Transverse colon (tissue), 4 donors: ENCODE results near the gene APBB1IP. TPM values are rescaled to one million over a fixed set of nuclear protein-coding genes. Genes with fewer than 3 reads are reported as not detected.
"Not testable (repeated sequence)": the region's sequence is repeated elsewhere in the genome, so short reads cannot be mapped to it uniquely, and the experiment has no call there.

Source experiments
- DNase-seq: peaks from one replicate; pipeline ENCODE4 v3.0.0-alpha.2; 2019
- H3K27ac ChIP-seq, 4 donors: fragments of 200-600 bp; sonication (generic); 2 replicates each; pipeline ENCODE4 v1.5.1; 2016 to 2018; ENCODE audit warnings: inconsistent platforms in 4 of 4
- H3K27me3 ChIP-seq: fragments of 200-600 bp; sonication (generic); 2 replicates; pipeline ENCODE4 v1.5.1; 2017; ENCODE audit warnings: inconsistent platforms
- H3K36me3 ChIP-seq, 4 donors: fragments of 200-600 bp; sonication (generic); 2 replicates each; pipeline ENCODE4 v1.5.1; 2017 to 2019; ENCODE audit warnings: inconsistent platforms in 4 of 4
- H3K4me1 ChIP-seq, 4 donors: fragments of 200-600 bp; sonication (generic); 2 replicates each; pipeline ENCODE4 v1.5.1; 2017 to 2020; ENCODE audit warnings: inconsistent platforms in 4 of 4
- H3K4me3 ChIP-seq, 4 donors: fragments of 200-600 bp; sonication (generic); 1 replicate in 1 of 4; 2 replicates in 3 of 4; pipeline versions ENCODE4 v1.5.1 to v1.6.1; 2017 to 2019; ENCODE audit warnings: inconsistent platforms in 4 of 4
- H3K9me3 ChIP-seq, 2 donors: fragments of 200-600 bp; sonication (generic); 2 replicates each; pipeline ENCODE4 v1.5.1; 2017 to 2019; ENCODE audit warnings: inconsistent platforms in 2 of 2
- CTCF ChIP-seq, 5 experiments: fragments of 200-600 bp in 3 of 5; fragments of 450-650 bp in 2 of 5; sonication (generic) in 3 of 5; IDR thresholded peaks; 1 replicate in 2 of 5; 2 replicates in 3 of 5; pipeline ENCODE4 v1.5.1; 2016 to 2017; ENCODE audit warnings: antibody characterized with exemption in 5 of 5, inconsistent platforms in 3 of 5, mild to moderate bottlenecking in 2 of 5, moderate library complexity in 1 of 5
- EP300 ChIP-seq: sonication (generic); formaldehyde crosslinking; IDR thresholded peaks from one replicate; pipeline ENCODE4 v1.6.1; 2017; ENCODE audit warnings: antibody characterized with exemption, low read depth
- POLR2A ChIP-seq: fragments of 450-650 bp; IDR thresholded peaks from one replicate; pipeline ENCODE4 v1.6.1; 2016; ENCODE audit warnings: antibody characterized with exemption, mild to moderate bottlenecking, moderate library complexity
- POLR2AphosphoS5 ChIP-seq, 3 donors: sonication (generic); formaldehyde crosslinking; IDR thresholded peaks; one replicate each; pipeline ENCODE4 v1.6.1; 2016; ENCODE audit warnings: antibody characterized with exemption in 3 of 3
- WGBS, 2 donors: methylation state at CpG; one replicate each; pipeline ENCODE4 v1.1.5; 2018; ENCODE audit warnings: low coverage in 1 of 2; 5-methylcytosine and 5-hydroxymethylcytosine counted together
- in situ Hi-C, 4 donors: fragments of 200-750 bp; cut with MboI; loops; one replicate each; pipeline versions ENCODE4 v1.15.0 to v1.15.1; 2017; ENCODE audit warnings: low sequenced_read_pairs in 3 of 4, low pct_ligation_motif_present in 1 of 4, low pct_unique_long_range_greater_than_20kb in 1 of 4
- intact Hi-C: fragments of 100-400 bp; cut with DNase I; formaldehyde crosslinking; loops from one replicate; pipeline ENCODE4 v1.15.1; 2023; ENCODE audit warnings: low total_unique reads
- total RNA-seq, 4 donors: library from RNA; depleted of rRNA; stranded (reverse); fragments of >200 nt; gene quantifications; one replicate each; pipeline ENCODE4 v1.1.0, GENCODE V29; 2016

APBB1IP gene
- total RNA-seq, 4 donors from 2014 or later: 2.5 to 7.6 (median 6.4) TPM; not detected in 1

GRCh38 chr10:26579256-26580063, 141.3 kb downstream of the APBB1IP start:
- in situ Hi-C loops: no loop called here
- TF ChIP-seq POLR2A: no peak
- TF ChIP-seq POLR2AphosphoS5 (IDR thresholded peaks at IDR 0.05): no peak
- no peak for TF ChIP-seq EP300
- no peak for TF ChIP-seq CTCF (IDR thresholded peaks at IDR 0.05)
- no peak for DNase-seq
- no peaks in the 10 kb centered on the region for H3K9me3 ChIP-seq
- intact Hi-C loops: no loop called here
- H3K27me3 ChIP-seq: no peaks in the 10 kb centered on the region
- no peak overlapping the region for H3K4me3 ChIP-seq
- no peak overlapping the region for H3K27ac ChIP-seq
- 89 to 90% methylated on average over 10 to 26 of the region's 26 CpGs for WGBS, 2 donors
- no peaks in the 10 kb centered on the region for H3K36me3 ChIP-seq
- H3K4me1 ChIP-seq: no peaks in the 10 kb centered on the region

GRCh38 chr10:26586211-26586610, 148.1 kb downstream of the APBB1IP start:
- in situ Hi-C loops (no loop called here), intact Hi-C loops (no loop called here)
- H3K27me3 ChIP-seq: no peaks in the 10 kb centered on the region
- no peak overlapping the region for H3K4me3 ChIP-seq
- H3K9me3 ChIP-seq: no peaks in the 10 kb centered on the region
- H3K36me3 ChIP-seq: no peaks in the 10 kb centered on the region
- TF ChIP-seq CTCF (IDR thresholded peaks at IDR 0.05) (no peak), EP300 (no peak), POLR2AphosphoS5 (IDR thresholded peaks at IDR 0.05) (no peak), POLR2A (no peak)
- no peaks in the 10 kb centered on the region for H3K4me1 ChIP-seq
- WGBS, 2 donors: 88 to 95% methylated on average over 3 to 8 of the region's 11 CpGs
- no peak for DNase-seq
- H3K27ac ChIP-seq: no peak overlapping the region

- 91% methylated on average over 12 of the region's 12 CpGs; no CpG with 5 or more reads in 1 of the 2 donors for WGBS, 2 donors
These were observed 150.5 kb downstream of the APBB1IP start for GRCh38 chr10:26588611-26589010.

DNA sequence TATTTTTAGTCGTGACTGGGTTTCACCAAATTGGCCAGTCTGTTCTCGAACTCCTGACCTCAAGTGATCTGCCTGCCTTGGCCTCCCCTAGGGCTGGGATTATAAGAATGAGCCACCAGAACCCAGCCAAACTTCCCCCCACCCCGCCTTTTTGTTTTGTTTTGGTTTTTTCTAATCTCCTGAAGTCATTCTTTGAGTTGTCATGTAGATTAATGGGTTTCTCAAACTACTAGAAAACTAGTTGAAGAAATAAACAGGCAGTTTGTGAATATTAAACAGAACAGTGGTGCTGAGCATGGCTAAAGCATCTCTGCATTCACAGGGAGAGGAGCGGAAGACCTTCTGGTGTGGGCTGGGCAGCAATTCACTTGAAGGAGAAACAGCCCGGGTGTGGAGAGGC, 151.7 kb downstream of the APBB1IP start:
- in situ Hi-C loops, DNase-seq, intact Hi-C loops, H3K27ac ChIP-seq, H3K36me3 ChIP-seq, H3K9me3 ChIP-seq, H3K4me1 ChIP-seq, H3K4me3 ChIP-seq: not testable (repeated sequence)
- peaks cover 14% of the 10 kb centered on the region for H3K27me3 ChIP-seq
- WGBS, 2 donors: 75 to 77% methylated on average over 3 to 5 of the region's 5 CpGs

More at GRCh38 chr10:26588611-26589010, 150.5 kb downstream of the APBB1IP start:
- Histone ChIP-seq H3K4me1 (no peaks in the 10 kb centered on the region), H3K9me3 (no peaks in the 10 kb centered on the region), H3K27ac (no peak overlapping the region), H3K4me3 (no peak overlapping the region), H3K27me3 (peaks cover 8% of the 10 kb centered on the region), H3K36me3 (no peaks in the 10 kb centered on the region)
- in situ Hi-C loops: no loop called here
- DNase-seq: no peak
- intact Hi-C loops: no loop called here
- TF ChIP-seq CTCF (IDR thresholded peaks at IDR 0.05) (no peak), EP300 (no peak), POLR2A (no peak), POLR2AphosphoS5 (IDR thresholded peaks at IDR 0.05) (no peak)

DNA sequence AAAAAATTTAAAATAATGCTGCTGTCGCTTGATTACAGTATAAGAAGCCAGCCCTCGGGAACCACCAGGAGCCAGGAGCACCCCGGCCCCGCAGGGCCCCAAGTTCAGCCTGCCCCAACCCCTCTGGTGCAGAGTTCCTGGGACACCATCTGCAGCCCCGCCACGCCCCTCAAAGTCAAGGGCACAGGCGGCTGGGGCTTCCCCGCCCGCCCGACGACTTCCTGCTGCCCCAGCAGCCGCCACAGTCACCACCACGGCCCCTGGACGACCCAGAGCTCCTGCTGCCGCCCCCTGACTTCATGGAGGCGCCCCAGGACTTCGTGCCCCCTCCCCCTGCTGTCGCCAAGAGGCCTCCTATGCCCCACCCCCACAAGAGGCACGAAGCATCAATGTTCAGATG, 155.8 kb downstream of the APBB1IP start:
- Histone ChIP-seq H3K27me3 (peaks cover 17% of the 10 kb centered on the region), H3K4me3 (no peak overlapping the region), H3K27ac (no peak overlapping the region), H3K4me1 (no peaks in the 10 kb centered on the region), H3K9me3 (no peaks in the 10 kb centered on the region), H3K36me3 (no peaks in the 10 kb centered on the region)
- intact Hi-C loops: no loop called here
- DNase-seq: peak; percentile 47
- 48% methylated on average over 19 of the region's 19 CpGs; no CpG with 5 or more reads in 1 of the 2 donors for WGBS, 2 donors
- in situ Hi-C loops: no loop called here
- TF ChIP-seq EP300 (no peak), POLR2AphosphoS5 (IDR thresholded peaks at IDR 0.05) (no peak), CTCF (IDR thresholded peaks at IDR 0.05) (no peak), POLR2A (no peak)

DNA sequence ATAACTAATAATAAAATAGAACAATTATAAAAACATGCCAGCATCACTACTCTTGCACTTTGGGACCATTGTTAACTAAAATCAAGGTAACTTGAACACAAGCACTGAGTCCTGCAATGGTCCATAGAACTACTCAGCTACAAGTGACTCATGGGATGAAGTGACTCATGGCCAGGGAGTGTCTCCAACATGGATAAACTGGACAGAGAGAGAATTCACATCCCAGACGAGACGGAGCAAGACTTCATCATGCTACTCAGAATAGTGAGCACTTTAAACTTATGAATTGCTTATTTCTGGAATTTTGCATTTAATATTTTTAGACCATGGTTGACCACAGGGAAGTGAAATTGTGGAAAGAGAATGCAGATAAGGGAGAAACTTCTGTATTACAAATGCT, 165.1 kb downstream of the APBB1IP start:
- H3K27ac ChIP-seq, H3K36me3 ChIP-seq, H3K4me3 ChIP-seq, intact Hi-C loops, H3K4me1 ChIP-seq, H3K27me3 ChIP-seq, H3K9me3 ChIP-seq, in situ Hi-C loops: not testable (repeated sequence)
- WGBS, 2 donors: 35 to 57% methylated on average over 2 of the region's 2 CpGs
- DNase-seq: peak; percentile 14
